GM13977 (cell line): ENCODE measurements around the gene MDFIC2.

Experiments
- DNase-seq: peaks from one replicate; pipeline ENCODE4 v3.0.0; 2012; ENCODE audit warnings: low spot score
- CTCF ChIP-seq: IDR thresholded peaks from 2 replicates; pipeline ENCODE4 v1.5.1; 2012; ENCODE audit warnings: mild to moderate bottlenecking, control low read depth; ENCODE audit not compliant: insufficient read depth; ENCODE audit errors: extremely low read depth, missing control alignments
- in situ Hi-C: fragments of 300-500 bp; cut with MboI; formaldehyde crosslinking; loops from one replicate; pipeline ENCODE4 v1.12.0; 2022; ENCODE audit warnings: low sequenced_read_pairs, low pct_unique_long_range_greater_than_20kb, mixed read lengths, inconsistent platforms; ENCODE audit not compliant: unreplicated experiment

The MDFIC2 gene

DNA sequence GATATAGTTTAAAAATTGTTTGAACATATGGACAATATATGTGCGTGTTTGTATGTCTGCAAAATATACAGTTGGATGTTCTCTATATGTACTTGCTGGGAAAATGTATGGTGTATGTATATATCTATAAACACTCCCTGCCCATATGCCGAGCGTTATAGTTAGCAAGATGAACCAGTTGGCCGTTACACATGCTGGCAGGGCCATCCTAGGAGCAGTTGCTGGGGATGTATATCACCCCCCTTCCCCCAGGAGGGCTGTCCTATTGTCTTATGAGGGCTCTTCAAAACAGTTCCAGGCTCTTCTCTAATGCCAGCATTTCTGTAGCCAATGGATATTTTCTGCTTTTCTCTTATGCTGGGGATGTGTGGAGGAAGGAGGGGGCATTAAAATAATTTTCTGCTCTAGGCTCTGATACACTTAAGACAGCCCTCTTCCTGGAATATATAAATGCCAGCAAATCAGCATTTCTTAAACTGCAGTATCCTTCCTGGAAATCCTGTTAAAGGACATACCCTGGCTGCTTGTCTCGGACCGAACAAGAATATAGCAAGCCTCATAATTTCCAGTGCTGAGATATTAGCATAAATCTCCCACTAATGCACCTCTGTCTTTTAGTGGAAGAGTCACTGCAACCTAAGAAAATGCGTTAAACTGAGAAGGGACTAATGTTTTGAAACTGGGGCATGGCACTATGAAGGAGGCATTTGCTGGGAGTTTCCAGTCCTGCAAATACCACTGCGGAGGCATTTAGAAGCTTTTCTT lies 134.4 kb downstream of the MDFIC2 start:
- no peak for TF ChIP-seq CTCF
- DNase-seq: no peak
- in situ Hi-C loops: no loop called here

DNA sequence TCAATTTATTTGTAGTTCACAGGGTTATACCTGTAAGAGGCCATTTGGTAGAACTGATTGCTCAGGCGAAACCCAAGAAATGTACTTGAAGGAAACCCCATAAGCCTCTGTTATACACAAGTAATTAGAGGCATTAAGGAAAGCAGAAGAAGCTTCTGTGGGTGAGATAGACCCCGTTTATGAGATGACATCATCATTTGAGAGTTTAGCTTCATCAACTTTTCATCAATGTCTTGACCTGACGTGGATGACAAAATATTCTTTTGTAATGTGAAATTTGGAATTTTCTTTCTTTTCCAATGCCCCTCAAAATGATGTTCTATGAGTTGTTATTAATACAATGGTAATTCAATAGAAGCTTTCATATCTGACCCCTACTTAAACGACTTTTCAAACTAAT lies 136.2 kb downstream of the MDFIC2 start:
- TF ChIP-seq CTCF: no peak
- in situ Hi-C loops: no loop called here
- no peak for DNase-seq

DNA sequence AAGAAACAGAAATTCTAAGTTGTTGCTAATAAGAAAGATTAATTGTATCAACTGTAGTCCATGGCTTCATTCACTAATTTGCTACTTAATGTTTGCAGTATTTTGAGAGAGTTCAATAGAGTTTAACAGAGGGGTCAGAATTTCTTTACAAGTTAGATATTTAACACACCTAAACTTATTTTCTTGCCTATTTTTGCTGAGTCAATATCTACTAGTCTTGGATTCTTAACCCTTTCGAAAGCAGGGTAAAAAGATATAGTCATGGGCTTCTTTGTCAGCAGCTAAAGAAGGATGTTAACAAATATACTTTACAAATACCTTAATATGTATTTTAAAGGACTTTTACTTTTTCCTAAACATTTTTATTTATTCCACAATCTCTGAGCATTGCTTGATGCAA lies 155.6 kb downstream of the MDFIC2 start:
- in situ Hi-C loops: no loop called here
- no peak for DNase-seq
- no peak for TF ChIP-seq CTCF

DNA sequence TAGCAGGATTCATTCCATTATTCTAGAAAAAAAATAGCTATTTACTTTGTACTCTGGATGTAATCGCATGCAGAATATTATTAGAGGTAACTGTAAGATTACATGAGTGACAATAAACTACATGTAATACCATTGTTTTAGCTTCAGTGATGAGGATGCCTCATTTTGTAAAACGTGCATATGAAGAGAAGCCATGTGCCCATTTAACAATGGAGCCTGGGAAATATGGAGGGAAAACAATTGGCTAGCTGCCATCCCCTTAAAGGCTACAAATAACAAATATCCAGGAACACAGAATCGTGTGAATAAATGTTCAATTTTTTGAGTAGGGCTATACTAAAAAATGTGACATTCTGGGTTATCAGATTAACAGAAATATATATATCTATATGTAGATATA lies 161.8 kb downstream of the MDFIC2 start:
- no peak for DNase-seq
- no peak for TF ChIP-seq CTCF
- in situ Hi-C loops: no loop called here

GRCh38 chr3:70149714-70150400 lies 162.6 kb downstream of the MDFIC2 start:
- TF ChIP-seq CTCF: no peak
- in situ Hi-C loops: no loop called here
- DNase-seq: no peak
